GM18499 (cell line): ENCODE data around the gene FLVCR2.

ENCODE experiments used
- ATAC-seq: cut with Tn5 transposase; IDR thresholded peaks from one replicate; pipeline ENCODE4 v1.9.1; 2021; ENCODE audit warnings: moderate number of reproducible peaks; ENCODE audit not compliant: insufficient read depth, unreplicated experiment

The FLVCR2 gene

DNA sequence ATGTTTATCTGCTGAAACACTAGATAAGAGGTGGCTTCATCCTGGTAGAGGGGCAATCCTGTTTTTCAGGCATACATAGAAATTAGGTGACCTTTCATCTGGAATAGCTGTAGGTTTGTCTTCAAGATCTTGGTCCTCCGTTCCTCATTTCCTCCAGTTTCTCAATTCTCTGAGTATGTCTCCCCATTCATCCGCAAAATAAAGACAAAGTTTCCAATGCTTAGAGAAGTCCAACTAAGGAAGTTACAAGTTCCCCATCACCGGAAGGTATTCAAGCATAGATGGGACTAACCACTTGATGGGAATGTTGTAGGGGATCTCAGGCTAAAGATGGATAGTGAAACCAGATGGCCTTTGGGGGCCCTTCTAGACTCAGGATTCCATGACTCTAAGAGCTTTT, 48.0 kb downstream of the FLVCR2 start:
- no peak for ATAC-seq

DNA sequence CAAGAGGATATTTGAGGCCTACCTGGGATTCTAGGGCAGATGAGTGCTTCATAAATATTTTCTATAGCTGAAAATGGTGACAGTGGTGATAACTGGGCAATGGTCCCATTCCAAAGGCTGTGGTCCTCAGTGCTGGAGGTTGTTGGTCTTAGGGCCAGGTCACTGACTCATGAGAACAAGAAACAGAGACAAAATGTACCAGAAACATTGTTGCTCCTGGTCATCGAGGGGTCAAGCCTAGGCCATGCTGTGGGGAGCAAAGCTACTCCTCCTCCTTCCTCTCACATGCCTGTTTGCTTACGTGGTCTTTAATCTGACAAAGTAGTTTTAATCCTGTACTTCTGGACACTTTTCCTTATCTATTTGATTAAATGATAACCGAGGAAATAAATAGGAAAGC, 48.4 kb downstream of the FLVCR2 start:
- no peak for ATAC-seq

DNA sequence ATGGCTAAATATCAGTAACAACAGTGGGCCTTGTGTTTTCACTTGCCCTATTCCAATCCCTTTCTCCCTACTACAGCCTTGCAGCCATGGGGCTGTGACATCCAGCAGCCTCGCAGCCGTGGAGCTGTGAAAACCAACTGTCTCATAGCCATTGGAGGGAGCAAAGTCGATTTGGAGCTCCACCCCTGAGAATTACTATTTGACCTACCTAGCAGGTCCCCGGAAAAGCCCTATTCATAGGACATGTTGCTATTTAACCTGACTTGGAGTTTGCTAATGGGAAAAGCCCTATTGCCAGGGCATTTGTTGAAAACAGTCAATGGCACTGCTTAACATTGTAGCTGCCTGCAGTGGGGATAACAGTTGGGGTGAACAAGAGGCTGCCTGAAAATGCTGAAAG, 49.0 kb downstream of the FLVCR2 start:
- no peak for ATAC-seq

DNA sequence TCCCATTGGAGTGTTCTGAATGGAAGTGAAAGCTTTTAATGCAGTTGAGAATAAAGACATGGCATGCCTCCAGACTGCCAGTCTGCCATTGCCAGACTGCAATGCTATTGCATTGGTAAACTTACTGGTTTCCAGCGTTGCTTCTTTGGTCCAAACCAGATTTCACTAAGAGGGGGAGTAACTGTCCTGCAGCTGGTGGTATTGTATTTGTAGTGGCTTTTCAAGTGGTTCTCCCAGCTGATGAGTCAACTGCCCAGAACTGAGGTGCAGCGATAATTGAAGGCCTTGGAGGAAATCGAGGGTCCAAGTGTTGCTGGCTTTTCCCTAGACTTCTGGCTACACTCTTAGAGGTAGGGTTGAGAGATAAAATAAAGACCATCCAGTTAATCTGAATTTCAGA, 50.4 kb downstream of the FLVCR2 start:
- ATAC-seq = no peak

DNA sequence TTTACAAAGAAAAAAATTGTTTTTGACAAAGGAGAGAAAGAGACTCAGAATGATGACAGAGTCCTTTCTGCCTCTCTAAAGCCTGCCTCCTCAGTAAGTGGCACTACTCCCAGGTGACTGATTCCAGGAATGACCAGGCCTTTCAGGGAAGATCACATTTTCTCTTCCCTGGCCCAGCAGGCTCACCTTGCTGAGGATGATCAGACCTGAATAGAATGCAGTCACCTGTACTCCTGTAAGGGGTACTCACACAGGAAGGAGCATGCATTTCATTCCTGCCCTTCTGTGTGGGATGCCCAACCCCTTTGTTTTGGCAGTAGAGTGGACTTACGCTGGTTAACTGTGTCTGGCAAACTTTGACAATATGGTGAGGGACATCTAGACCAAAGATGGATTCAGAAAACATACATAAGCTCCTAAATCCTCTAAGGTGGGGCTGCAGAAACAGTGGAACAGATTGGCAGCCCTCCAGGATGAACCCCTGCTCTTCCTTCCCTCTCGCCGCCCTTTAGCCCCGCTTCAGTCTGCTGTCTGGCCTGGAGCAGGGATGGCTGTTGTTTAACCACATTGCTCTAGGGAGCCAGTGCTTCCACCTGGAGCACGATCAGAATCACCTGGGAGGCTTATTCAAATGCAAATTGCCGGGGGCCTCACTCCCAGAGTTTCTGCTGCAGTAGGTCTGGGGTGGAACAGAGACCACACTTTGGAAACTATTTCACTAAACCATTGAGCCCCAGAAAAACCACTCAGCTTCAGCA, 52.5 kb downstream of the FLVCR2 start:
- no peak for ATAC-seq

DNA sequence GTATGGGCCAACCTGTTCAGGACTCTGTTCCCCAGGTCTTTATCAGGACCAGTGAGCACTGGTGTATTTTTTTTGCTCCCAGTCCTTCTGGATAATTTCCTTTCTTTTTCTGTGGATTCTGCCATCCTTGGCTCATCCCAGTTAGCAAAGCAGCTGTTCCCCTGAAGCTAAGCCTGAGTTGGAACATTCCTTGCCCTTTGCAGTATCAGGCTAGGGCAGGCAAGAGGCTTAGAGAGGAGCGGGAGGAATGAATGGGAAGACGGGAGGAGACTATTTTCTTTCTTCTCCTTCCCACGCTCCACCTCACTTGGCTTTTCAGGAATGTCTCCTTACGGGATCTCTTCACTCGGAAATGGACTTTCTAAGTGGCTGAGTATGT, 53.0 kb downstream of the FLVCR2 start:
- ATAC-seq = no peak

DNA sequence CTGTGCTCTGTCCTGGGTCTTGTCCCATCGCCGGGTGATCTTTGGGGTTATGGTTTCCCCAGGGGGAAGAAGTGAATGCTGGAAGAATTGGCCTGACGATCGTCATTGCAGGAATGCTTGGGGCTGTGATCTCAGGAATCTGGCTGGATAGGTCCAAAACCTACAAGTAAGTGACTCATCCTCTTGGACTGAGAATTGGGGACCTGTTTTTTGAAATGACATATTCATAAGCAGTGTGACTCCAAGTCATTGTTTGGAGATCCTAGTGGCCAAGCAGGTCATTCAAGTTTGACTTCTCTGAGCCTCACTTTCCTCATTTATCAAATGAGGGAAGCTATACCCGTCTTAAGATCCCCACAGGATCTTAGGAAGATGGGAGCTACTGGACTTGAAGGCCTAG, 56.4 kb downstream of the FLVCR2 start:
- no peak for ATAC-seq

DNA sequence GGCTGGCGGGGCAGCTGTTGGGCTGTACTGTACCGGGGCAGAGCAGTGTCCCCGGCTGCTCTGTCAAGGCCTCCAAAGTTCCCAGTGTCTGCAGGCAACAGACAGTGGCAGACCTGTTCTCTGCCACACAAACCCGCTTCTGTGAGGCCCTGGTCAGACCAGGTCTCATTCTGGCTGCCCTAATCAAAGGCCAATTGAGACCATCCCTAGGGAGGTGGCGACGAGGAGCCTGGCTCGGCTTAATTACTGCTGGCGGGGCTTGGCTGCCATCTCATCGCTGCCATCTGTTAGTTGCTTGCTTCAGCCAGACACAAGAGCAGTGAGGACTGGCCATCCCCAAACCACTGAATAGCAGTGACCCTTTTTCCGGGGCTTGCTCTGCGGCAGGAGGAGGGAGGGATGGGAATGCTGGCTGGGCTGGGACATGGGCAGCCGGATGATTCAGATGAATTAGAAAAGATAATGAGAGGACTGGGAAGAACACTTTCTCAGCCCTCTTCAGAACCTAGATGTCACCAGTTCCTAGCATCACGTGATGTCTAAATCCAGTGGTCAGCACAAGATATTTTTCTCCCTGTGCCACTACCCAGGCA, 57.8 kb downstream of the FLVCR2 start:
- no peak for ATAC-seq

DNA sequence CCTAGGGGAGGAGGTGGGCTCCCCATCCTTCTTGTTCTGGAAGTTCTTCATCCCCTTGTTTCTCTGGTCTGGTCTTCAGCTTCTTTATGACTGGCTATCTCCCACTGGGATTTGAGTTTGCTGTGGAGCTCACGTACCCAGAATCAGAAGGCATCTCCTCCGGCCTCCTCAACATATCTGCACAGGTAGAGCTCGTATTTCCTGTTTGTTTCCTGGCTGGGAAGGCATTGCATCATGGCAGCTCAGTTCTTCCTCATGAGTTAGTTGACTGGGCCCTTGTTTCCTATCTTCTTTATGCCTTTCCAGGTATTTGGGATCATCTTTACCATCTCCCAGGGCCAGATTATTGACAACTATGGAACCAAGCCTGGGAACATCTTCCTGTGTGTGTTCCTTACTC, 62.5 kb downstream of the FLVCR2 start:
- ATAC-seq = no peak

DNA sequence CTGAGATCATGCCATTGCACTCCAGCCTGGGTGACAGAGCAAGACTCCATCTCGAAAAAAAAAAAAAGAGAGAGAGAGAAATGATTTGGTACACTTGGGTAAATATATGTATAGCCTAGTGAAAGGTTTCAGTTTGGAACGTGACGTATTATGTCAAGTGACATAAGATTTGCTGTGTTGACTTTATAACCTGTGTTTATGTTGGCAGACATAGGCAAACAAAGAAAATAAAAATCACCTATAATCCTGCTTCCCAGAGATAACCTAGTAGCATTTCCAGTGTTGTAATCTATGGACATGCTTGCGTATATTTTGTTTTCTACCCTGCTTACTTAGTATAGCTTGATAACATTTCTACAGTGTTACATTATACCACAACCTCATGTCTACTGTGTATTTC, 65.6 kb downstream of the FLVCR2 start:
- no peak for ATAC-seq

DNA sequence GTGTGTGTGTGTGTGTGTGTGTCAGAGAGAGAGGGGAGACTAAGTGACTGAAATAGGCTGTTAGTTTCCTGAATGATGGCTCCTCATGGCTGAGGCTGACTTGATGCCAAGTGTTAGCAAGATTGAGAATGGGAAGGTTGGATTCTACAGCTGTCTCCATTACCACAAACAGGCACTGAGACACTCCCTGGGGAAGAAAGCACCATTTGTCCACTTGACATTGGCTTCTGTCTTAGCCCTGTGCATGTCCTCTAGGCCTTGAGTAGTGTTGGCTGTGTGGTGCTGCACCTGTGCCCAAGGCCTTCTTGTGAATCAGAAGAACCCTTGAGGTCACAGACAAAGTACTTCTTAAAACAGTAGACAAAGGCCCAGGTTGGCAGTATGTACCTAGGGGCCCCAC, 66.6 kb downstream of the FLVCR2 start:
- no peak for ATAC-seq

DNA sequence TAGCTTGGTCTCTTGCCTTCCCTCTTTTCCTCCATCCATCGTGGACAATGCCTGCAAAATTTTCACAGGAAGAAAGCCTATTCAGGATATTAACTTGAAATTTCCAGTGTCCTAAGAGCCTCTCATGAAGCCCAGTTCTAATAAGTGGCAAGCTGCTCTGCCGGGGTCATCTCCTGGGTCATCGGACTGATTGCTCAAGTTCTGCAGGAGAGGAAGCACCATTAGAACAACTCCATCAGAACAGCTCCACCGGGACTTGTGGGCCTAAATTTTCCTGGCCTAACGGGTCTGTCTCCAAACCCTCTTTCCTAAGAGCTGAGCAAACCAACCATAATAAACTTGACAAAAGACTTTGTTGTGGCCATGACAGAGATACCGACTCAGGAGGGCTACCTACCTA, 68.3 kb downstream of the FLVCR2 start:
- no peak for ATAC-seq

DNA sequence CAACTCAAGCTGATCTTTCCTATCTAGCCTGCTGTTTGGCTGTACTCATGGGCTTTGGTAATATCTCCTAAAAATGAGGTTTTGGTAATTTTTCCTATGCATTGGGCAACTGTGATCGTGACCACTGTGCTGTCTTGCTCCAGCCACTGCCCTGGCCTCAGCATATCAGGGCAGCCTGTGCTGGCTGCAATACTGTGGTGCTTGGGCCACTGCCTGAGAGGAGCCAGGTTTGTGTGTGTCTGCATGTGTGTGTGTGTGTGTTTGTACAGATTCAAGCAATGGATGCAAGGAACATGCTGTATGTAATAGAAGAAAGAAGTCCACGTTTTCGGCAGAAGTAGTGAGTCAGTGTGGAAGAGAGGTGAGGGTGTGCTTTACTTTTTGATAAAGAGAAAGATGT, 69.2 kb downstream of the FLVCR2 start:
- ATAC-seq = no peak

DNA sequence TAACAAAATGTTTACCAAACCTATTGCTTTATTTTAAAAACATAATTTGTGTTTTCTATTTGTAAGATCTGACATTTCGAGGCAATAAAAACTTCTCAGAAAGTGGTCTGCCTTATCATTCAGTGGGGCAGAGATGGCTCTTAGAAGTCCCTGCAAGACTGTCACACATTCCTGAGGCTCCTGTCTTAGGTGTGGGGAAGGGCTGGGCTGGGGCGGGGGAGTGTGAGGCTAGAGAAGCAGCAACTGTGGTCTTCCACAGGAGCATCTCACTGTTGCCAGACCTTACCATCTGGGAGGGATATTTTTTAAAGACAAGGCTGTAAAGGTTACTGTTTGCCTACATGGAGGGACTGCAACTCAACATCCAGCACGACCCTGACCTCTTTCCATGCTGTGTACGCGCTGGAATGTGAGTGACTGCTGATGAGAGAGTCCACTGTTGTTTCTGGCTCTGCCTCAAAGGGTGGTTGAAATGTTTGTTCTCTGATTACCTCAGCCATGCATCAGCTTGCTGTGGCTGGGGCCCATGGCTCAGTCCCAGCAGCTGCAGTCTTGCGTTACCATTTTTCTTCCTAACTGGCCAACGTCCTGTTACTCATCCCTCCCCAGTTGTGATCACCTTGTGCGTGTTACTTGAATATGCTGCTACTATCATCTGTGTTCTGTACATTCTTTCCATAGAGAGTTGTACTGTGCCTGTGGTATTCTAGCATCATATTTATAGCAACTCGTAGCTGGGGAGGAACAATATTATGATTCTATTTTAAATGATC, 69.8 kb downstream of the FLVCR2 start:
- no peak for ATAC-seq

DNA sequence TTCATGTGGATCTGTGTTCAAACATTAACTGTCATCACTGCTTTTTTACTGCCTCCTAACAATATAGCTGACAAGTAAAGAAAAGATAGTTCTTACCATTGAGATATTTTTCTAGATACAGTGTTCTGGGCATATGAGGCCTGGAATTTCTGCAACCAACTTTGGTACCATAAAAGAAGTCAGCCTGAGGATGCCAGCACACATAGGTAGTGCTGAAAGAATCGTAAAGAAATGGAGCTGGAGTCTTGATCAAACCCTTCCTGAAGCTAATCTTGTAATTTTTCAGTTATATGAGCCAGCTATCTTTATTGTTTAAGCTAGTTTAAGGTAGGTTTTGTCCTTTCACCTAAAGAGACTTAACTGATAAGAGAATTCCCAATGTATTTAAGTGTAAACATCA, 70.9 kb downstream of the FLVCR2 start:
- no peak for ATAC-seq

DNA sequence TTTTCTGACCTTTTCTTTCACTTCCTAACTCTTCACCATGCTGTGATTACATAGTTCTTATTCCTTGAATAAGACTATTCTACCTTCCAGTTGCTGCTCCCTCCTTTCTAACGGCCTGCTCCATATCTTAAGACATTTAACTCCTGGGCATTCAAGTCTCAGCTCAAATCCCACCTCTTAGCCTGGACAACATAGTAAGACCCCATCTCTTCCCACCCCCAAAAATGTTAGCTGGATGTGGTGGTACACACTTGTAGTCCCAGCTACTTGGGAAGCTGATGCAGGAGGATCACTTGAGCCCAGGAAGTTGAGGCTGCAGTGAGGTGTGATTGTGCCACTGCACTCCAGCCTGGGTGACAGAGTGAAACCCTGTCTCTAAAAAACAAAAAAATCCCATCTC, 71.4 kb downstream of the FLVCR2 start:
- ATAC-seq = no peak

DNA sequence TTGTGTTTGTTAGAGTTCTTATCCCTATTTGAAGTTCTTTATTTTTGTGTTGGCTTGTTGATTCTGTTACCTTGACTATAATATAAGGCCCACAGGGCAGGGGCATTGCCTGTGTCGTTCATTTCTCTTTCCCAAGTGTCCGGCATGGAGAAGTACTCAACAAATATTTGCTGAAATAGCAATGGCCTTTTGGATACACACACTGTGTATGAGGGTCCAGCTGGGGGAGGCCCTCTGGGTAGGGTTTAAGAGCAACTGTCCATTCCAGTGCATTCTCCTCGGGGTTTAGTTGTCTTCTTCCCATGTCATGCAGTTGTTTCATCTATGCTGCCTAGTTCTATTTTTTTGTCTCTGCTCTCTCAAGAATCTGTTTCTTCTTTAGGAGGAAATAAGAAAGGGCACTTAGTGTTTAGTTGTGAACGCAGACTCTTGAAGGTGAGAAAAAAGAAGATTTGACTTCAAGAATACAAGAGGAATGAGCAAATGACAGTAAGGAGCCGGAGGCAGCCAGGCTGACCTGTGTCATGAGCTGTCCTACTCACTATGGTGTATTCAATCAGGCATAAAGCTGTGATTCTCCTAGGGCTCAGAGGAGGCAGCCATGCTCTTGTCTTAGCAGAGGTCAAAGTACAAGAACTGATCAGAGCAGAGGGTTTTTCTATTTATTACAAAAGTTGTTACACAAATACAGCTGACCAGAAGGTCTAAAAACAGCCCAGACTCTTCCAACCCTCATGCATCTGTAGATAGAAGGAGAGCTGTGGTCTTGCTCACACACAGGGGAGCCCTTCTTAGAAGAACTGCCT, 72.0 kb downstream of the FLVCR2 start:
- ATAC-seq = no peak

DNA sequence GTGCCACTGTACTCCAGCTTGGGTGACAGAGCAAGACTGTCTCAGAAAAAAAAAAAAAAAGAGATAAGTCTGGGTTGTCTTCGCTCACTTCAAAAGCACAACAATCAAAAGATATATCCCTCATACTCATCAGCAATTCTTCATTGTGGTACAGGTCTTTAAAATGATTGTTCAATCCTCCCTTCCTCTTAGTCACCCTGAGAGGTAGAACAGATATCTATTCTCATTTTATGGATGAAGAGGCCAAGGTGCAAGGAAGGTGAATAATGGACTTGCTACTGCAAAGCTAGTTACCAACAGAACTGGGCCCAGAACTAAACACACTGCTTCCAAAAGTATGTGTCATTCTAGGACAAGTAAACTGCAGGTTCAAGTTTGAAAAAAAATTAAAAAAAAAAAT, 75.1 kb downstream of the FLVCR2 start:
- ATAC-seq = no peak

DNA sequence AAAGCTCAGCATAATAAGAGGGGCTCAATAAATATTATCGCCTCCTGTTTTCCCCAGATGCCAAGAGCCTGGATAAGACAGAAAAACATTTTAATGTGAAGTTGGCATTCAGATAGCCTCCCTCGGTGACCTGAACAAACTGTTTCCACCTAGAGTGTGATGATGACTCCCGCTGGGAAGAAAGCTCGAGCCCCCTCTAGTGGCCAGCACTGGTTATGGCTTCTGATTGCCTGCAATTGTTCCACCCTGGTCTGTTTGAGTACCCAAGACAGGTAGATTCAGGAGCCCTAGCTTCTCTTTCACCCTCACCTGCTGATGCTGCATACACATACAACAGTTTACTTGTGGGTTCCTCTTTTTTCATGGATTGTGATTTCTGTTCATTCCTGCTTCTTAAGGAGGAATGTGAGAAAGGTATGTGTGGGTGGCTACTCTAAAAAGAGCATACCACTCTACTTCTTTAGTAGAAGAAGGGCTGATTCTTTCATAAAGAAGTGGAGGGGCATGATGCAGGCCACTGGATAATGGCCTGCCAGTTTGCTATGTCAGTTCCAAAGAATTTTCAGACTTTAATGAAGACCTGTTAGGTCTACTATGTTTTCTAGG, 75.8 kb downstream of the FLVCR2 start:
- no peak for ATAC-seq

DNA sequence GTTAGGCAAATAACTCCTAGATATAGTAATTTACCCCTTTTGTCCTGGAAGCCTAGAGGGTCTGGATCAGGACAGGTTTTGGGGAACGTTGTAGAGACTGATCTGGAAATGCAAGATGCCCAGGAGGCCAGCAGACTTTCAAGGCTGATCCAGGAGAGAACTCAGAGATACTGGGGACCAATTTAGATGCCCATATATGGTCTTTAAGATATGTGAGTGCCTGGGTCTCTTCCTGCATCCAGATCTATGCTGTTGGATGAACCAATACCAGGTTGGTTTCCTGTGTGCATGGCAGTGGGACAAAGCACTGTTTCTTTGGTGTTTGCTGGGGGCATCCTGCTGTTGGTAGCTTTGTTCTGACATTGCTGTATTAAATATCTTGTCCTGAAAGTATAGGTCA, 76.8 kb downstream of the FLVCR2 start:
- no peak for ATAC-seq
